ENCODE data around the gene MLLT1.
A peak's percentile ranks its signal among the peaks of the same experiment; 100 is the strongest.
"Not testable (repeated sequence)": the region's sequence is repeated elsewhere in the genome, so short reads cannot be mapped to it uniquely, and the experiment has no call there.

MLLT1 gene, protein sequence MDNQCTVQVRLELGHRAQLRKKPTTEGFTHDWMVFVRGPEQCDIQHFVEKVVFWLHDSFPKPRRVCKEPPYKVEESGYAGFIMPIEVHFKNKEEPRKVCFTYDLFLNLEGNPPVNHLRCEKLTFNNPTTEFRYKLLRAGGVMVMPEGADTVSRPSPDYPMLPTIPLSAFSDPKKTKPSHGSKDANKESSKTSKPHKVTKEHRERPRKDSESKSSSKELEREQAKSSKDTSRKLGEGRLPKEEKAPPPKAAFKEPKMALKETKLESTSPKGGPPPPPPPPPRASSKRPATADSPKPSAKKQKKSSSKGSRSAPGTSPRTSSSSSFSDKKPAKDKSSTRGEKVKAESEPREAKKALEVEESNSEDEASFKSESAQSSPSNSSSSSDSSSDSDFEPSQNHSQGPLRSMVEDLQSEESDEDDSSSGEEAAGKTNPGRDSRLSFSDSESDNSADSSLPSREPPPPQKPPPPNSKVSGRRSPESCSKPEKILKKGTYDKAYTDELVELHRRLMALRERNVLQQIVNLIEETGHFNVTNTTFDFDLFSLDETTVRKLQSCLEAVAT

DNA sequence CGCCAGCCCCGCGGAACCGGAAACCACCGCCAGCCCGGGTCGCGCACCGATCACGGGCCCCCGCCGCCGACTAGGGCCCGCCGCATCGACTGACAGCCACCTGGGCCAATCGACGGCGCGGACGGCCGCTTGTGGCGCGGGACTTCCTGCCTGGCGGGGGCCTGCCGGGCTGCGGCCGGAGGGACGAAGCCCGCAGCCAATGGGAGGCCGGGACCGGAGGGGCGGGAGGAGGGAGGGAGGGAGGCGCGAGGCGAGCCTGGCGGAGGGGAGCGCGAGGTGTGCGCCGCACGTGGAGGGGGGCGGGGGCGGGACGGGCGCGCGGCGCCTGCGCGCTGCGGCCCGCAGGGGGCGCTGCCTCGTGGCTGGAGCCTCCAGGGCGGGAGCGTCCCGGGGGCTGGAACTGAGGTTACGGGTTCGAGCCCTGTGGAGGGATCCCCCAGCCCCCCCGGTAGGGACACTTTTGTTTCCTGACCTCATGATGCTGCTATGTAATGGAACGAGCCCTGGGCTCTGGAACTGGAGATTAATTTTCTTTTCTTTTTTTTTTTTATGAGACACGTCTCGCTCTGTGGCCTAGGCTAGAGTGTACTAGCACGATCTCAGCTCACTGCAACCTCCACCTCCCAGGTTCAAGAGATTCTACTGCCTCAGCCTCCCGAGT is at the start of gene MLLT1:
Gene MLLT1 (minus strand): TSS at position 45 of the 661 bp plus-strand sequence. CDS start 191 bp downstream, outside the sequence.
- Histone ChIP-seq H3K27ac (ENCODE audit: low read depth, low read length) (peak within 1 kb of the TSS; percentile 41; the same call in 1 of the 2 replicates), H3K27me3 (ENCODE audit: insufficient read depth, low read length) (no peaks in the 10 kb centered on the region), H2AFZ (ENCODE audit: low read length, unreplicated experiment) (no peak within 1 kb of the TSS)

GRCh38 chr19:6326815-6327214 is 47.0 kb upstream of the MLLT1 start:
- H2AFZ ChIP-seq (ENCODE audit: low read length, unreplicated experiment) = no peak overlapping the region
- no peaks in the 10 kb centered on the region for H3K36me3 ChIP-seq (ENCODE audit: insufficient read depth, low read length)
- no peaks in the 10 kb centered on the region for H3K79me2 ChIP-seq (ENCODE audit: control insufficient read depth, insufficient read depth, low read length, unreplicated experiment)
- no peaks in the 10 kb centered on the region for H3K4me1 ChIP-seq (ENCODE audit: control insufficient read depth, insufficient read depth, low read length, unreplicated experiment)
- no peak overlapping the region for H3K27ac ChIP-seq (ENCODE audit: low read depth, low read length)
- peaks cover 6% of the 10 kb centered on the region; the same call in 1 of the 2 replicates for H3K27me3 ChIP-seq (ENCODE audit: insufficient read depth, low read length)
- no peak overlapping the region for H3K4me3 ChIP-seq (ENCODE audit: low read depth, low read length)

More for the DNA sequence above, at the start of gene MLLT1:
- H3K4me3 ChIP-seq (ENCODE audit: low read depth, low read length) = peak within 1 kb of the TSS; percentile 90
- H3K79me2 ChIP-seq (ENCODE audit: control insufficient read depth, insufficient read depth, low read length, unreplicated experiment) = peaks cover 43% of the 10 kb centered on the region
- no peaks in the 10 kb centered on the region for H3K36me3 ChIP-seq (ENCODE audit: insufficient read depth, low read length)
- peaks cover 30% of the 10 kb centered on the region for H3K4me1 ChIP-seq (ENCODE audit: control insufficient read depth, insufficient read depth, low read length, unreplicated experiment)

DNA sequence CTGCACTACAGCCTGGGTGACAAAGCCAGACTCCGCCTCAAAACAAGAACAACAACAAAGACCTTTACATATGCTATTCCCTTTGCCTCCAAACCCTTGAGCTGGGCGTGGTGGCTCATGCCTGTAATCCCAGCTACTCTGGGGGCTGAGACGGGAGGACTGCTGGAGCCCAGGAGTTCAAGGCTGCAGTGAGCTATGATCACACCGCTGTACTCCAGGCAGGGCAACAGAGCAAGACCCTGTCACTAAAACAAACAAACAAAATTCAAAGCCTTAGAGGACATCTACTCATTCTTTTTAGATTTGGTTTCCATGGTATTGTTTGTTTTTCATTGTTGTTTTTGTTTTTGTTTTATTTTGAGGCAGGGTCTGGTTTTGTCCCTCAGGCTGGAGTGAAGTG is 45.8 kb upstream of the MLLT1 start:
- Histone ChIP-seq H3K4me1 (ENCODE audit: control insufficient read depth, insufficient read depth, low read length, unreplicated experiment) (no peaks in the 10 kb centered on the region), H3K27ac (ENCODE audit: low read depth, low read length) (no peak overlapping the region), H3K27me3 (ENCODE audit: insufficient read depth, low read length) (peaks cover 6% of the 10 kb centered on the region; the same call in 1 of the 2 replicates), H3K36me3 (ENCODE audit: insufficient read depth, low read length) (no peaks in the 10 kb centered on the region), H3K4me3 (ENCODE audit: low read depth, low read length) (no peak overlapping the region), H2AFZ (ENCODE audit: low read length, unreplicated experiment) (no peak overlapping the region), H3K79me2 (ENCODE audit: control insufficient read depth, insufficient read depth, low read length, unreplicated experiment) (no peaks in the 10 kb centered on the region)

GRCh38 chr19:6324757-6325156 is 45.0 kb upstream of the MLLT1 start:
- Histone ChIP-seq H3K27ac (ENCODE audit: low read depth, low read length) (no peak overlapping the region), H3K36me3 (ENCODE audit: insufficient read depth, low read length) (no peaks in the 10 kb centered on the region), H3K4me1 (ENCODE audit: control insufficient read depth, insufficient read depth, low read length, unreplicated experiment) (no peaks in the 10 kb centered on the region), H3K4me3 (ENCODE audit: low read depth, low read length) (no peak overlapping the region), H3K27me3 (ENCODE audit: insufficient read depth, low read length) (peaks cover 6% of the 10 kb centered on the region; the same call in 1 of the 2 replicates), H2AFZ (ENCODE audit: low read length, unreplicated experiment) (no peak overlapping the region), H3K79me2 (ENCODE audit: control insufficient read depth, insufficient read depth, low read length, unreplicated experiment) (no peaks in the 10 kb centered on the region)

DNA sequence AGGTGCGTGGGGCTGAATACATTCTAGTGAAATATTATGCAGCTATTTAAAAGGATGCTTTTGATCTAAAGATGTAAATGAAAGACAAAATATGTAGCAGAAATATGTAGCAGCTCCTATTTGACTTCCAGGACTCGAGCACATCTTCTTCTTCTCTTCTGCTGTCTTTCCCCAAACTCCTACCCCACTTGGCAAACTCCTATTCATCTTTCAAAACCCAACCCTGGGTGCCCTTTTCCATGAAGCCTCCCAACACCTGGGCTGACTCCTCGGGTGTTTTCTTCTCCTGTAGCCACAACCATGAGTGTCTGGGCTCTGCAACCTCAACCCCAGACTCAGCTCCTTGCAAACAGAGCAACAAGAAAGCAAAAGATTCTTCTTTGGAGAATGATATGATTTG is 42.5 kb upstream of the MLLT1 start:
- peaks cover 6% of the 10 kb centered on the region; the same call in 1 of the 2 replicates for H3K27me3 ChIP-seq (ENCODE audit: insufficient read depth, low read length)
- no peak overlapping the region for H2AFZ ChIP-seq (ENCODE audit: low read length, unreplicated experiment)
- H3K27ac ChIP-seq (ENCODE audit: low read depth, low read length) = no peak overlapping the region
- H3K79me2 ChIP-seq (ENCODE audit: control insufficient read depth, insufficient read depth, low read length, unreplicated experiment) = no peaks in the 10 kb centered on the region
- H3K4me3 ChIP-seq (ENCODE audit: low read depth, low read length) = no peak overlapping the region
- no peaks in the 10 kb centered on the region for H3K4me1 ChIP-seq (ENCODE audit: control insufficient read depth, insufficient read depth, low read length, unreplicated experiment)
- H3K36me3 ChIP-seq (ENCODE audit: insufficient read depth, low read length) = no peaks in the 10 kb centered on the region

GRCh38 chr19:6319376-6319775 is 39.6 kb upstream of the MLLT1 start:
- Histone ChIP-seq H3K79me2 (ENCODE audit: control insufficient read depth, insufficient read depth, low read length, unreplicated experiment) (no peaks in the 10 kb centered on the region), H2AFZ (ENCODE audit: low read length, unreplicated experiment) (no peak overlapping the region), H3K27ac (ENCODE audit: low read depth, low read length) (no peak overlapping the region), H3K27me3 (ENCODE audit: insufficient read depth, low read length) (peaks cover 6% of the 10 kb centered on the region; the same call in 1 of the 2 replicates), H3K4me1 (ENCODE audit: control insufficient read depth, insufficient read depth, low read length, unreplicated experiment) (no peaks in the 10 kb centered on the region), H3K36me3 (ENCODE audit: insufficient read depth, low read length) (no peaks in the 10 kb centered on the region), H3K4me3 (ENCODE audit: low read depth, low read length) (no peak overlapping the region)

DNA sequence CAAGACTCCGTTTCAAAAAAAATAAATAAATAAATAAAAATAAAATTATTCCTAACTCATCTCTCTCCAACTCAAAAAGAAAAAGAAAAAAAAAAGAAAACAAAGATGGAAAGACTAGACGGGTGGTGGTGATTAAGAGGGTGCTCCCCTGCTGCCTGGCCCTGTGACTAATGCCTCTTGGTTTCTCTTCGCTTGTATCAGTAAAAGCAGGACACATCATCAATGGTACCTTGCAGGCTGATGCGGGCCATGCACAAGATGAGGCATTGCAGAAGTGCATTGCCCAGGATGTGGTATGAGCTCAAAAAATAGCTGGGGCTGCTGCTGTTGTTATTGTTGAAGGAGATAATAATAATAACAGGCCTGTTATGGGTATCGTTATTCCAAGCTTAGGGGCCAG is 39.0 kb upstream of the MLLT1 start:
- Histone ChIP-seq H3K27me3 (ENCODE audit: insufficient read depth, low read length) (peaks cover 6% of the 10 kb centered on the region; the same call in 1 of the 2 replicates), H3K27ac (ENCODE audit: low read depth, low read length) (no peak overlapping the region), H3K36me3 (ENCODE audit: insufficient read depth, low read length) (no peaks in the 10 kb centered on the region), H3K4me1 (ENCODE audit: control insufficient read depth, insufficient read depth, low read length, unreplicated experiment) (no peaks in the 10 kb centered on the region), H3K79me2 (ENCODE audit: control insufficient read depth, insufficient read depth, low read length, unreplicated experiment) (no peaks in the 10 kb centered on the region), H2AFZ (ENCODE audit: low read length, unreplicated experiment) (no peak overlapping the region), H3K4me3 (ENCODE audit: low read depth, low read length) (no peak overlapping the region)

GRCh38 chr19:6315646-6316045 is 35.9 kb upstream of the MLLT1 start:
- not testable (repeated sequence) for H3K79me2 ChIP-seq (ENCODE audit: control insufficient read depth, insufficient read depth, low read length, unreplicated experiment); H2AFZ ChIP-seq (ENCODE audit: low read length, unreplicated experiment); H3K27ac ChIP-seq (ENCODE audit: low read depth, low read length); H3K4me1 ChIP-seq (ENCODE audit: control insufficient read depth, insufficient read depth, low read length, unreplicated experiment); H3K36me3 ChIP-seq (ENCODE audit: insufficient read depth, low read length); H3K27me3 ChIP-seq (ENCODE audit: insufficient read depth, low read length); H3K4me3 ChIP-seq (ENCODE audit: low read depth, low read length)

DNA sequence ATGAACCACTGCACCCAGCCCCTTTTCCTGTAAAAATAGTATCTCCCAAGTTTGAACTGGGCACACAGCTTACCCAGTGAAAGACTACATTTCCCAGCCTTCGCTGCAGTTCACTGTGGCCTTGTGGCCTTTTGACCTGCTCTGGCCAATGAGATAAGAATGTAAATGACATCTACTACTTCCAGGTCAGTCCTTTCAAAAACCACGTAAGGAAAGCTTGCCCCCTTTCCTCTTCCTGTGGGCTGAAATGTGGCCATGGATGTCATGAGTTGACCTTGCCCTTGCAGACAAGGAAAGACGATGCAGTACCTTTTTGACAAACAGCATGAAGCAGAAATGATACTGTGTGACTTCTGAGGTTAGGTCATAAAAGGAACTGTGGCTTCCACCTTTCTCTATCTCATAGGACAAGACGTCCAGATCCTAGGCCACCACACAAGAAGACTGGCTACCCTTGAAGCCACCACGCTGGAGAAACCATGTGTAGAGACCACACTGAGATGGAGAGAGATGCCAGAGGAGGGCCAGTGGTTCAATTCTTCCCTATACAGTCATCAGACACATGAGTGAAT is 33.7 kb upstream of the MLLT1 start:
- H3K27me3 ChIP-seq (ENCODE audit: insufficient read depth, low read length) = no peaks in the 10 kb centered on the region
- no peak overlapping the region for H2AFZ ChIP-seq (ENCODE audit: low read length, unreplicated experiment)

DNA sequence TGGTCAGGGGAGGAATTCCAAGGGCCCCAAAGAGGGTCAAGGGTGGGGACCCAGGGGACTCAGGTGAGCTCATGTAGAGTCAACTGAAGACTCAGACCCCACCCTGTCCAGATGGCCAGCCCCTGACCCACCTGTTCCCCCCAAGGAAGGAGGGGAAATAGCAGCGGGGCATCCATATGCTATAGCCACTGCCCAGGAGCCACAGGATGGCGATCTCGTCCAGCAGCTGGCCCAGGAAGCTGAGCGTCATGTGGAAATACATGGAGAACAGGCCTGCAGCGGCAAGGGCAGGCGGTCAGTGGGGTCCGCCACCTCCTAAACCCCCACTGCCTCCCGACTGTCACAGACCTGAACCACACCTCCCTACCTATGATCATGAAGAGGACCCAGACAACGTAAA is 32.2 kb upstream of the MLLT1 start:
- Histone ChIP-seq H2AFZ (ENCODE audit: low read length, unreplicated experiment) (no peak overlapping the region), H3K27me3 (ENCODE audit: insufficient read depth, low read length) (peaks cover 3% of the 10 kb centered on the region; the same call in 1 of the 2 replicates)

More for the DNA sequence above, 33.7 kb upstream of the MLLT1 start:
- H3K4me1 ChIP-seq (ENCODE audit: control insufficient read depth, insufficient read depth, low read length, unreplicated experiment) = no peaks in the 10 kb centered on the region
- H3K4me3 ChIP-seq (ENCODE audit: low read depth, low read length) = no peak overlapping the region
- no peak overlapping the region for H3K27ac ChIP-seq (ENCODE audit: low read depth, low read length)
- no peaks in the 10 kb centered on the region for H3K36me3 ChIP-seq (ENCODE audit: insufficient read depth, low read length)
- no peaks in the 10 kb centered on the region for H3K79me2 ChIP-seq (ENCODE audit: control insufficient read depth, insufficient read depth, low read length, unreplicated experiment)

More for the DNA sequence above, 32.2 kb upstream of the MLLT1 start:
- H3K79me2 ChIP-seq (ENCODE audit: control insufficient read depth, insufficient read depth, low read length, unreplicated experiment) = no peaks in the 10 kb centered on the region
- no peak overlapping the region for H3K27ac ChIP-seq (ENCODE audit: low read depth, low read length)
- H3K36me3 ChIP-seq (ENCODE audit: insufficient read depth, low read length) = no peaks in the 10 kb centered on the region
- H3K4me3 ChIP-seq (ENCODE audit: low read depth, low read length) = no peak overlapping the region
- H3K4me1 ChIP-seq (ENCODE audit: control insufficient read depth, insufficient read depth, low read length, unreplicated experiment) = no peaks in the 10 kb centered on the region
